Left lung (tissue), 14 donors: ENCODE data around the gene PRPS1L1. TPM values are rescaled to one million over a fixed set of nuclear protein-coding genes. Genes with fewer than 3 reads are reported as not detected.

Experiments
- ATAC-seq: fragments of 200-7000 bp; cut with Tn5 transposase; one replicate; pipeline ENCODE4 v1.9.1; 2020; ENCODE audit warnings: moderate library complexity
- DNase-seq, 4 donors: peaks; one replicate each; pipeline ENCODE4 v3.0.0-alpha.2; 2013 to 2020
- H3K27ac ChIP-seq, 2 donors: fragments of 200-600 bp; sonication (generic) in 1 of 2; one replicate each; pipeline versions ENCODE4 v1.5.0 to v1.8.0; 2020 to 2021
- H3K27me3 ChIP-seq, 2 donors: fragments of 200-600 bp; sonication (generic) in 1 of 2; one replicate each; pipeline versions ENCODE4 v1.5.0 to v1.8.0; 2020 to 2021
- H3K36me3 ChIP-seq, 2 donors: fragments of 200-600 bp; sonication (generic) in 1 of 2; one replicate each; pipeline versions ENCODE4 v1.5.0 to v1.8.0; 2020 to 2021
- H3K4me1 ChIP-seq, 2 donors: fragments of 200-600 bp; one replicate each; pipeline ENCODE4 v1.8.0; 2021
- H3K4me3 ChIP-seq, 2 donors: fragments of 200-600 bp; sonication (generic) in 1 of 2; one replicate each; pipeline versions ENCODE4 v1.5.0 to v1.8.0; 2020 to 2021; ENCODE audit warnings: mild to moderate bottlenecking in 1 of 2
- H3K9me3 ChIP-seq, 2 donors: fragments of 200-600 bp; sonication (generic) in 1 of 2; one replicate each; pipeline versions ENCODE4 v1.5.0 to v1.8.0; 2020 to 2021
- CTCF ChIP-seq, 2 donors: fragments of 200-600 bp; sonication (generic) in 1 of 2; IDR thresholded peaks; one replicate each; pipeline versions ENCODE4 v1.5.0 to v1.8.0; 2021; ENCODE audit warnings: antibody characterized with exemption in 2 of 2
- intact Hi-C, 2 donors: fragments of 100-400 bp; cut with DNase I; formaldehyde crosslinking; loops; one replicate each; pipeline versions ENCODE4 v1.11.2 to v1.14.2; 2022
- long read RNA-seq, 12 donors: library from polyadenylated mRNA in 2 of 12; unstranded in 2 of 12; transcript quantifications; one replicate each; pipeline ENCODE4 v2.0.0 and lab custom pipeline, GENCODE V29; 2019 to 2026
- polyA plus RNA-seq, 6 donors: library from polyadenylated mRNA; unstranded; fragments of 120-200 nt; gene quantifications; one replicate each; pipeline ENCODE4 v1.2.1, GENCODE V29; 2013; ENCODE audit not compliant: insufficient read length in 6 of 6
- total RNA-seq, 2 donors: library from RNA; stranded (reverse); fragmentation: NEBNext Ultra II Directional; extraction: Animal tissue kit (Norgen Biotek cat#: 25700); gene quantifications; one replicate each; pipeline ENCODE4 v1.2.1, GENCODE V29; 2021
- donor health status: DM: no; HTN: yes; CAD: no.
- donor health status: DM: no; HTN: no; CAD: no.

Gene PRPS1L1
- not detected for total RNA-seq
- not detected for polyA plus RNA-seq
- long read RNA-seq, donor 1, result 0 reads
- long read RNA-seq, donor 2, result 0 reads
- long read RNA-seq, donor 3, result 0 reads
- long read RNA-seq, donor 4, result 0 reads
- long read RNA-seq, donor 5, result 0 reads
- long read RNA-seq, donor 6, result 0 reads
- long read RNA-seq, donor 7, result 0 reads
- long read RNA-seq, donor 8, result 0 reads
- long read RNA-seq, donor 9, partial matches to known transcripts, result 0 of 1 reads
- long read RNA-seq, donor 9, other reads (novel, unspliced or antisense), result 0 of 1 reads
- long read RNA-seq, donor 10, result 0 reads
- long read RNA-seq, donor 11, result 0 reads
- long read RNA-seq, donor 12, result 0 reads

DNA sequence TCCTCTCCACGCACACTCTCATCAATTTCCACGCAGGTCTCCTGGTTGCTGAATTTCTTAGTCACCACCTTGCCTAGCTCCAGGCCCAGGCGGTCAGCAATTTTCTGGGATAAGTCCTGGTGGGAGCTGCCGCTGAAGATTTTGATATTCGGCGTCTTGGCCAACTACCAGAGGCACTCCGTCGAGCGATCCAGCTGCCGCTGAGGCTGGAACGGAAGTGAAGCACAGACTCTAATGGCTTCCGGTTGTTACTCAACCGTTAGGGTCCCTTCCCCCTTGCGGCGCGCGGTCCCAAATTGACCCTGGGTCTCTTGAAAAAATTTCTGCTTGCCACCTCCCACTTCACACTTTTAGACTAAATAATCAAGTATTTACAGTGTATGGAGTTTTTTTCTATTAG lies at the start of gene PRPS1L1:
TSS of gene PRPS1L1 (minus strand) at position 219 of the 400 bp plus-strand sequence.
- no peak within 1 kb of the TSS for H3K27ac ChIP-seq
- no peaks in the 10 kb centered on the region for H3K36me3 ChIP-seq
- no peaks in the 10 kb centered on the region for H3K4me1 ChIP-seq
- no peaks in the 10 kb centered on the region for H3K27me3 ChIP-seq
- H3K9me3 ChIP-seq, result no peaks in the 10 kb centered on the region
- no peak for ATAC-seq
- no peak for TF ChIP-seq CTCF (IDR thresholded peaks at IDR 0.05)
- DNase-seq, result no peak
- no peak within 1 kb of the TSS for H3K4me3 ChIP-seq
- intact Hi-C loops, result no loop called here

DNA sequence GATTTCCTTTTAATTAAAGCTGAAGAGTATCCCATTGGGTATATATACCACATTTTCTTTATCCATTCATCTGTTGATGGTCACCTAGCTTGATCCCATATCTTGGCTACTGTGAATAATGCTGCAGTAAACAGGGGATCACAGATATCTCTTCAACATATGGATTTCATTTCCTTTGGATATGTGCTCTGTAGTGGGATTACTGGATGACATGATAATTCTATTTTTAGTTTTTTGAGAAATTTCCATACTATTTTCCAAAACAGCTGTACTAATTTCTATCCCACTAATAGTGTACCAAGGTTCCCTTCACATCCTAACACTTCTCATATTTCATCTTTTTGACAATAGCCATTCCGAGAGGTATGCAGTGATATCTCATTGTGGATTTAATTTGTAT lies 48.8 kb upstream of the PRPS1L1 start:
- intact Hi-C loops, result no loop called here
- DNase-seq (no peak), ATAC-seq (no peak)
- Histone ChIP-seq H3K4me1 (no peaks in the 10 kb centered on the region), H3K36me3 (no peaks in the 10 kb centered on the region), H3K27ac (no peak overlapping the region), H3K9me3 (peaks cover 0 to 10% of the 10 kb centered on the region in 2 donors), H3K27me3 (no peaks in the 10 kb centered on the region), H3K4me3 (no peak overlapping the region)
- no peak for TF ChIP-seq CTCF (IDR thresholded peaks at IDR 0.05)

- no peak for ATAC-seq
- no peak for DNase-seq
- no peaks in the 10 kb centered on the region for H3K36me3 ChIP-seq
- no peak overlapping the region for H3K4me3 ChIP-seq
- no peaks in the 10 kb centered on the region for H3K4me1 ChIP-seq
- no peaks in the 10 kb centered on the region for H3K9me3 ChIP-seq
- H3K27me3 ChIP-seq, result no peaks in the 10 kb centered on the region
- H3K27ac ChIP-seq, result no peak overlapping the region
- intact Hi-C loops, result no loop called here
- no peak for TF ChIP-seq CTCF (IDR thresholded peaks at IDR 0.05)
Measured at GRCh38 chr7:18068745-18069144, 41.1 kb upstream of the PRPS1L1 start.

- no peaks in the 10 kb centered on the region for H3K4me1 ChIP-seq
- TF ChIP-seq CTCF (IDR thresholded peaks at IDR 0.05), result peak; percentile 59 to 69
- no peak overlapping the region for H3K27ac ChIP-seq
- H3K27me3 ChIP-seq, result no peaks in the 10 kb centered on the region
- intact Hi-C loops, result no loop called here
- DNase-seq (no peak), ATAC-seq (peak; percentile 85)
- H3K9me3 ChIP-seq, result no peaks in the 10 kb centered on the region
- no peaks in the 10 kb centered on the region for H3K36me3 ChIP-seq
- no peak overlapping the region for H3K4me3 ChIP-seq
Measured at GRCh38 chr7:18064242-18064838, 36.7 kb upstream of the PRPS1L1 start.

GRCh38 chr7:18063149-18063901 lies 35.7 kb upstream of the PRPS1L1 start:
- no peaks in the 10 kb centered on the region for H3K9me3 ChIP-seq
- intact Hi-C loops, result no loop called here
- no peaks in the 10 kb centered on the region for H3K36me3 ChIP-seq
- no peaks in the 10 kb centered on the region for H3K4me1 ChIP-seq
- no peak overlapping the region for H3K4me3 ChIP-seq
- H3K27ac ChIP-seq, result no peak overlapping the region
- DNase-seq (no peak), ATAC-seq (no peak)
- H3K27me3 ChIP-seq, result no peaks in the 10 kb centered on the region
- TF ChIP-seq CTCF (IDR thresholded peaks at IDR 0.05), result no peak
